OCI-LY1 (cell line): ENCODE data around the gene C10orf95.

Experiments used
- CTCF ChIP-seq: fragments of 200-600 bp; sonication (generic), shearing (Covaris generic); IDR thresholded peaks from 2 replicates; pipeline ENCODE4 v1.5.1; 2017; ENCODE audit warnings: mild to moderate bottlenecking, antibody characterized with exemption, low read length, moderate library complexity, mixed read lengths
- EZH2 ChIP-seq: fragments of 200-600 bp; sonication (generic), shearing (Covaris generic); IDR thresholded peaks from 2 replicates; pipeline ENCODE4 v1.8.0; 2017; ENCODE audit warnings: borderline replicate concordance, mixed run types, mild to moderate bottlenecking, antibody characterized with exemption, low read length, moderate library complexity, mixed read lengths

DNA sequence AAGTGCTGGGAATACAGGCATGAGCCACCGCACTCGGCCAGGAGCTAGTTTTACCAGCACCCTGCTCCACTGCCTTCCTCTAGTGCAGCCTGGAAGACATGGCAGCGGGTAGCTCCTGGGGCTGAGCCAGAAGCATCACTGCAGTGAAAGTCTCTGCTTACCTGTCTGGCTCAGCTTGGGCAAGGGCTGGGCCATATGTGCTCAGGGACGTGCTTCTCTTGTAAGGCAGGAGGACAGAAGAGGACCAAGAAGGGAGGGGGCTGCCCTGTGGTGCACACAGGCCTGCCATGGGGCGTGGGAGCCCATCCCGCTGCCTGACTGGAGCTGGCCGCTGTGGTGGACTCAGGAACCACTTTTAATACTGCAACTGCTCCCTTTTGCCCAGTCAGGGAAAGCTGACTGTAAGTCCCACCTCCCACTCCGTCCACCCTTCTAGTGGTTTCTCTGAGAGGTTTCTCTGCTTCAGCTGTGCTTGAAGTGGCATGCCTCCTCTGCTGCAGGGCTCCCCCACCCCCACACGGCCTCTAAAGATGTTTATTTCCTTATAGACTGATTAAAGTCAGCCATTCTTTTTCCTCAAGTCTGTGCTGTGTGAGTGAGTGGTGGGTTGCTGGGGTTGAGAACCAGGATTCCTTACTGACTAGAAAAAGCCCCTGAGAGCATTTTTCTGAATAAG lies 25.3 kb upstream of the C10orf95 start:
- TF ChIP-seq CTCF: no peak
- TF ChIP-seq EZH2: no peak
